NCI-H1105 (cell line): Measurements from ENCODE around the gene C19orf12.

Experiments used
- DNase-seq: peaks from one replicate; lab custom pipeline; 2025; lab: John Stamatoyannopoulos, UW

The C19orf12 gene

DNA sequence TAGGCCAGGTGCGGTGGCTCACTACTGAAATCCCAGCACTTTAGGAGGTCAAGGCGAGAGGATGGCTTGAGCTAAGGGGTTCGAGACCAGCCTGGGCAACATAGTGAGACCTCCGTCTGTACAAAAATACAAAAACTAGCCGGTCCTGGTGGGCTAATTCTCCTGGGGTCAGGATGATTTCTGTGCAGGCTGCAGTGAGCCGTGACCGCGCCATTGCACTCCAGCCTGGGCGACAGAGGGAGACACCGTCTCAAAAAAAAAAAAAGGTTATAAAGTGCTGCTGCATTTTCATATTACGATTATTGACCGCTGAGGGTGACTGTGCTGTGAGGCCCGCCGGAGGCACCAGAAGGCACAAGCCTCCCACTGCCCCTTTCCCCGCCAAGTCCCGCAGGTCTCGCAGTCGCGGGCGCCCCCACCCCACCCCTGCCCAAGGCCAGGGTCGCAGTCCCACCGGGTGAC lies 50.3 kb downstream of the C19orf12 start:
- no peak for DNase-seq

DNA sequence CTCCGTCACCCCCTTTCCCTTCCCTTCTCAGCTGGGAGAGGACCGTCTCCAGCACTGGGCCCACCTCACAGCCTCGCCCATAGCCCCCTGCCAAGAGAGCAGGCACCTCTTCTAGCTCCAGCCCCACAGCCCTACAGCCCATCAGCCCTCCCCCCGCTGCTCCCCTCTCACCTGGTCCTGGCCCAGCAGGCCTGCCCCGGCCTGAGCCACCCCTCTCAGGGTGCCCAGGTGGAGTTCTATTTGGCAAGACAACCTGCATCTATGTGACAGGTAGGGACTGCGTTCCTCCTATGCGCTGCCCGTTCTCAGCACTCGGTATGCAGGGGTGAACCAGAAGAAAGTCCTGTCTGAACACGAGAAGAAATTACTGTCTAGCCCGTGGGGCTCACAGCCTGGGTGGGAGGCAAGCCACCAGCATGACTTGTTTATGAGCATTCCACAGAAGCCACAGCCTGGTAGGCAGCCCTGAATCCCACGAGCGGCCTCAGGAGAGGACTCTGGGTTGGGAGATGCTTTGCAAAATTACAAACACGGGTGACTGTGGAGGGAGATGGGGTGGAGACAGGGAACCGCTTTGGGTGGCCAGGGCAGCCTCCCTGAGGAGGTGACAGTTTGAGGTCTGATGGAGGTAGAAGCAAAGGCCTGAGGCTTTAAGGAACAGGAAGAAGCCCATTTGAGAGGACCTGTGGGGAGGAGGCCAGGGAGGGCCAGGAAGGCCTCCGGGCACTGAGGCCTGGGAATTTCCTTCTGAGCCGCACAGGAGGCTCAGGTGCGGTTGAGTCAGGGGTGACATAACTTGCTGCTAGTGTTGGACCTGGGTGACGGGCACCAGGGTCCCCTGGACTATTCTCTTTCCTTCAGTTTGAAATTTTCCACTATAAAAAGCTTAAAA lies 51.0 kb downstream of the C19orf12 start:
- DNase-seq = no peak

DNA sequence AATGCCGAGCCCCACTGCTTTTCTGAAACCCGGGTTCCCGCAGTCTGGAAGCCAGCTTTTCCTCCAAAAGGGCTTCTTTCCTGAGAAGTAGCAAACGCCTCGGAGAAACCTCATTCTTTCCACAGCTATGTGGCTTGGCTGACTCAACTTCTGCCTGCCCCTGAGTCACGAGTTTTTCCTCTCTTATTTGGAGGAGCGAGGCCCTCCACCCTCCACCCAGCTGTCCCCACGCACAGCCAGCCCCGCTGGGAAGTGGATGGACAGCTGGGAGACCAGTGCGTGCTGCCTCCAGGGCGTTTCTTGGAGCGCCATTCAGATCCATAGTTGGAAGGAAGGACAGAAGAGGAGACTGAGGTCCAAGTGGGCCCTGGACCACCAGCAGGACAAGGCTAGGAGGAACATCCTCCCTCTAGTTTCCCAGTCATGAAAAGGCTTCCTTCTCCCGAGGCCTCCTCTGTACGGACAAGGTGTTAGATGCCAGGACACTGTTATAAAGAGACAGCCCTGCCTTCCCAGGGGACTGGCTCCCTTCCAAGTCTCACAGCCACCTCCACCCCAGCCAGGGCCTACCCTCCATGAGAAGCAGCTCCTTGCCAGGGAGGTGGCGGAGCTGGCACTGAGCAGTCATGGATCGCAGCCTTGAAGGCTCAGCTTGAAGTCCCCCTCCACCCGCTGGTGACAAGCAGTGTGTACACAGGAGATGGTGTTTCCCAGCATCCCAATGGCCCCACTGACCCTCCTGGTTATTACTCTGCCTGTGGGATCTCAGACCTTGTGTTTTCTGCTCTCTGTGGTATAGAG lies 52.3 kb downstream of the C19orf12 start:
- DNase-seq = peak; percentile 9

DNA sequence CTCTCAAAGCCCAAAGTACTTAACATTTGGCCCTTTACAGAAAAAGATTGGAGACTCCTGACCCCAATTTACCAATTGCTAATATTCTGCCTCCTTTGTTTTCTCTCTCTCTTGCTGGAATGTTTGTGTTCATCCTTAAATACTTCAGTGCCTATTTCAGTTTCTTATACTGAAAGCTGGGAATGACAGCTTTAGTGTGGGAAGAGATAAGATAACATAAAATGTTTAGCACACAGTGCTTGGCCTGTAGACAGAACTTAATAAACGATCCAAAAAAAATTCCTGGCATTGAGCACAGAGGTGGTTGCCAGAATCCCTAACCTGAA lies 52.8 kb downstream of the C19orf12 start:
- no peak for DNase-seq

DNA sequence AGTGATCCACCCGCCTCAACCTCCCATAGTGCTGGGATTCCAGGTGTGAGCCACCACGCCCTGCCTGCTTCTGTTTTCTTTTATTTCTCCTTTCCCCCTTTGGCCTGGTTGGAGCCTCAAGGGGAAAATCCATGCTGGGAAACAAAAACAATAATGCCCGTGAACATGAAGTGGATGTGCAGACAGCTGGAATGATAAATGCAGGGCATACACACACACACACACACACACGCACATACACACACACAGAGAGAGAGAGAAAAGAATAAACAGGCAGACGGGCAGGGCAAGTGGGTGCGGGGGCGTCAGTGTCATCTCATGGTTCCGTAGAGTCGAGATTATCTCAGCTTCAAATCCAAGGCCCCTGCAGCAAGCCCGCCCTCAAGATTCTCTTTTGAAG lies 54.2 kb downstream of the C19orf12 start:
- no peak for DNase-seq

DNA sequence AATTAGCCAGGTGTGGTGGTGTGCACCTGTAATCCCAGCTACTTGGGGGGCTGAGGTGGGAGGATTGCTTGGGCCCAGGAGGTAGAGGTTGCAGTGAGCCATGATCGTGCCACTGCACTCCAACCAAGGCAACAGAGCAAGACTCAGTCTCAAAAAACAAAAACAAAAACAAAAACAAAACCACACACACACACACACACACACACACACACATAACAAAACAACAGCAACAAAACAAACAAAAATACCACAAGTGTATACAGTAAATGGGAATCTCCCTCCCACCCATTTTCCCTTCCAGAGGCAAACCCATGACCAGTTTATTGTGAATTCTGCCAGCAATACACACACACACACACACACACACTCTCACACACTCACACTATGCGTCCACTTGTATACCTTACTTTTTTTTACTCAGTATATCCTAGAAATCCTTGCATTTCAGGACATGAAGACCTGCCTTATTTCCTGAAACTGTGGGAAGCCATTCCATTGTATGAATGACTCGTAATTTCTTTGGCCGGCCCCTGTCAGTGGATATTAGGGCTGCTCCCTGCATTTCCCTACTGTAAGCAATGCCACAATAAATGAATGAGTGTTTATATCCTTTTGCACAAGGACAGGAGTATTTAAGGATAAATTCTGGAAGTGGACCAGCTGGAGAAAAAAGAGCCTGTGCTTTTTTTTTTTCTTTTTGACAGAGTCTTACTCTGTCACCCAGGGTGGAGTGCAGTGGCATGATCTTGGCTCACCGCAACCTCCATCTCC lies 56.7 kb downstream of the C19orf12 start:
- no peak for DNase-seq

DNA sequence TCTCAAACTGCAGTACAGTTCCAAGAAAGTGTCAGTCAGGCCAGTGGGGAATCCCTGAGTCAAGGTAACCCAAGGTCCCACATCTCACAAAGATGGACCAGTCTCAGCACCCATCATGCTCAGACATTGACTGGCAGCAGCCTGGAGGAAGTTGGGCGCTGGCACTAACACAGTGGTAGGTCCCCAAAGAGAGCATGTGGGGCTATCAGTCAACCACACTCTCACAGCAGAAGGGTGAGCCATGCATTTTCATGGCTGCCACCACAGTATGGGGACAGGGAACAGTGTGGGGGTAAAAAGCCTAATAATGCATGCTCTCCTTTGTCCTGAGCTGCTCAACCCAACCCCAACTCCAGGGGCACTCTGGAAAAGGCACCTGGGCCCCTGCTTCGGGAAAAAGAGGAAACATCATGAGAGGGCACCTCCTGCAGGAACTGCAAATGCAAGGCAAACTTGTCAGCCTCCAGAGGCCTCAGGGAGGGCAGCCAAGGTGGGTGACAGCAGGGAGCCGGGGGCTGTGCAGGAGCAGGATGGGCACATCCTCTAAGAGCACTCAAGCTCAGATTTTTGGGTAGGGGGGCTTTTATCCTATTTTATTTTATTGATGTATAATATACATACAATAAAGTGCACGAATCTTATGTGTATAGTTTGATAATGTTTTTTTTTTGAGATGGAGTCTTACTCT lies 59.3 kb downstream of the C19orf12 start:
- DNase-seq = no peak

DNA sequence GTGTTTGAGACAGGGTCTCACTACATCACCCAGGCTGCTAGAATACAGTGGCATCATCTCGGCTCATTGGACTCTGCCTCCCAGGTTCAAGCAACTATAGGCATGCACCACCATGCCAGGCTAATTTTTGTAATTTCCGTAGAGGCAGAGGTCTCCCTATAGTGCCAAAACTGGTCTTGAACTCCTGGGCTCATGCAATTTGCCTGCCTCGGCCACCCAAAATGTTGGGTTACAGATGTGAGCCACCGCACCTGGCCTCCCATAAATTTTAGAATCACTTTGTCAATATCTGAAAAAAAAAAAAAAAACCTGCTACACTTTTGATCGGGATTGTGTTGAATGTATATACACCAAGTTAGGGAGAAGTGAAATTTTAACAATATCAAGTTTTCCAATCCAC lies 61.7 kb downstream of the C19orf12 start:
- DNase-seq = no peak

DNA sequence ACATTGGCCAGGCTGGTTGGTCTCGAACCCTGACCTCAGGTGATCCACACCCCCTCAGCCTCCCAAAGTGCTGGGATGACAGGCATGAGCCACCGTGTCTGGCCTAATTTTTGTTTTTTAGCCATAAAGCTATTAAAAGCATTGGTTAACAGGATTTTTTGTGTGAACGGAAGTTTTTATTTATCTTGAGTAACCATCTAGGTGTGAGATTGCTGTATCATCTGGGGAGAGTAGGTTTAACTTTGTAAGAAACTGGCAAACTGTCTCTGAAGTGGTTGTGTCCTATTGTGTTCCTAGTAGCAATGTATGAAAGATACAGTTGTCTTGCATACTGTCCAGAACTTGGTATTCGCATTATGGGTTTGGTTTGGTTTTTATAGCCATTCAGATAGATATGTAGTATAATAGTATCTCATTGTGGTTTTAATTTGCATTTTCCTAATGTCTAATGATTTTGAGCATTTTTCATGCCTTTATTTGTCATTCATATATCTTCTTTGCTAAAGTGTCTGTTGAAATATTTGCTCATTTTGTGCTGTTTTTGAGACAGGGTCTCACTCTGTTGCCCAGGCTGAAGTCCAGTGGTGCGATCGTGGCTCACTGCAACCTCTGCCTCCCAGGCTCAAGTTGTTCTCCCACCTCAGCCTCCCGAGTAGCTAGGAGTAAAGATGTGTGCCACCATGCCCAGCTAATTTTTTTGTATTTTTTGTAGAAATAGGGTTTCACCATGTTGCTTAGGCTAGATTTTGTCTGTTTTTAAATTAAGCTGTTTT lies 63.3 kb downstream of the C19orf12 start:
- DNase-seq = no peak

DNA sequence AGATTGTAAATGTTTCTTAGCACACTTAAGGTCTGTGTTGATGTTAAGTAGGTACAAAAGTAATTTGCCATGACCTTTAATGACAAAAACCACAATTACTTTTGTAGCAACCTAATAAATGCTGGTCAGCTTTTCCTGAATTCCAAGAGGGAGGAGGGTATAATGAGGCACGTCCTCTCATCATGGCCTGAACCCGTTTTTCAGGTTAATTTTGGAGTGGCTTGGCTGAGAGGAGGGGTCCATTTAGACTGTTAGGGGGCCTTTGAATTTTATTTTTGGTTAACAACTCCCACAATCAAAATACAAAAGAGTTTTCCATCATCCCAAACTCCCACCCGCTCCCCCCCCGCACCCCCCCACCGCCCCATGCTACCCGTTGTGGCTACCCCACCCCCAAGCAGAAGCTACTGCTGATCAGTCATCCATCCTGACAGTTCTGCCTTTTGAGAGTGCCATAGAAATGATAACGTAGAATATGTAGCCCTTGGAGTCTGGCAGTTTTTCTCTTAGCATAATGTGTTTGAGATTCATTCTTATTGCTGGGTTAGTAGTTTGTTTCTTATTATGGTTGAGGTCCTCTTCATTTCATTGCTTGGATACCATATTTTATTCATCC lies 64.2 kb downstream of the C19orf12 start:
- DNase-seq = no peak
